DMS114 treated with DMSO at 0.1 percent for 48 hours (cell line): ENCODE measurements around the gene OPN5.

Experiments
- DNase-seq: peaks from one replicate; lab custom pipeline; 2025; ENCODE audit not compliant: unreplicated experiment; lab: John Stamatoyannopoulos, UW

OPN5 gene

GRCh38 chr6:47787620-47788497 is 6.0 kb downstream of the OPN5 start:
- peak; percentile 45 for DNase-seq

DNA sequence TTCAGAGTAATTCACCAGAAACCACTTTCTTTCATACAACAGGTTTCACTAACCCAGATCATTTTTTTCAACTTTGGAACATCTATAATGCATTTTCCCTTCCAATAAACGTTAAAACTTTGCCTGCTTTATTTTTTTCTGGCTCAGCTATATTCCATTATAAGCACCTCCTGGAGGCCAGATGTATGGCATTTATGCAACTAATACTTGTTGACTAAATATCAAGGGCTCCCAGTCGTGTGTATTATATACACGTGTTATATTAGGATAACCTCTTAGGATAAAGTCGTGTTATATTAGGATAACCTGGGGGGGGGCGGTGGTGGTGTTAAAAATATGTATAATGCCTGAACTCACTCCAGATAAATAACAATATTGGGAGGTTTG is 6.7 kb downstream of the OPN5 start:
- no peak for DNase-seq

DNA sequence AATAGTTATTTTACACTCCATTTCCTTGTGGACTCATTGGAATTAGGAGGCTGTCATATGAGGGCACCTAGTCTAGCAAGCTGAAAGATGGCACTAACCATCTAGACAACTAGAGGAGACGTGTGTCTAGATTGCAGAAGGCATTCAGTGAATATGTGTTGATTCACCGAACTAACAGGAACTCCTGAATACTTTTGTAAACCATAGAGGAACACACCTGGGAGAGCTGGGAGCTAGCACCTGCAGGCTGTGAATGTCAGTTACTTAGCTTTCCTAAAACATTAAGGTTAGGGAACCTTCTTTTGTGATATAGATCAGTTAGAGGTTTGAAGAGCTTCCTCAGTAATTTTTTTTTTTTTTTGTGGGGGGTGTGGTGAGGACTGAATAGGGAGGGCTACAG is 7.7 kb downstream of the OPN5 start:
- DNase-seq = no peak

GRCh38 chr6:47792216-47792733 is 10.4 kb downstream of the OPN5 start:
- no peak for DNase-seq

DNA sequence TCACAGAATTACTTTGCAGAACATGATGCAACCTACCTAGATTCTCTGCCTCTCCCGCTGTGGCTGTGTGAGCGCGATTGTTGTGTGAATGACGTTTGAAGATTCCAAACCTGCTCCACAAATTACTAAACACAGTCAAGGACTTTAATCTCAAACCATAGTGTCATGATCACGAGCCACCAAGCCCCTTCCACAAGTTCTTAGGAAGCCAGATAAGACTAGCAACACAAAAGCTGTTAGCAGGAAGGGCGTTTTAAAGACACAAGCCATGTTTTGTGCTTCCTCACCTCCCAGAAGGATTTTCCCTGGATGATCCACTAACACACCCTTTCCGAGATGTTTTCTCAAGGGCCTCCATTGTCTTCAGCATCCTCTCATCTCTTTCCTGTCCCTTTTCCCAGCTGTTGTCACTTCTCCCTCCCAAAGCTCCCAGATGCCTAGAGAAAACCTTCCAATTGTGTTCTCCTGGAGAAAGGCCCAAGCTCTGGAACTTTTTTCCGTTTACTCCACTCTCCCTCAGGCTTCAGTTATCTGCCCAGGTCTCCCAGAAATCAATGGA is 12.8 kb downstream of the OPN5 start:
- no peak for DNase-seq

DNA sequence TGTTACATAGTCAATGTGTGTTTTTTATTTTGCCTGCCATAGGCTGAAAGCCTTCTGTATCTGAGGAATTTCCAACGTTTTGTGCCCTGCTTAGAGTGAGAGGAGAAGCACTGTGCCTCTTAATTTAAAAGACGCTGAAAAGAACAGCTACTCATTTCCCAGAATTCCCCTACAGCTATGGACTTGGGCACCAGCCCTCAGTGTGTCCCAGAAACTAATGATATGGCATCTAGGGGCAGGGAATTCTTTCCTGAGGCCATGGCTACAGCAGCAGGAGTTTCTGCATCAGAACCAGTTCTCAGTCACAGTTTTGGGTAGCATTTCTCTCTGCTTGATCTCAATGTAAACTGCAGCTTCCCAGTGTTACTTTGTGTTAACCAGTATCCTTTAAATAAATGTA is 20.2 kb downstream of the OPN5 start:
- no peak for DNase-seq

- DNase-seq = no peak
These were observed 23.0 kb downstream of the OPN5 start for GRCh38 chr6:47804821-47805220.

GRCh38 chr6:47809873-47810272 is 28.0 kb downstream of the OPN5 start:
- DNase-seq = no peak

DNA sequence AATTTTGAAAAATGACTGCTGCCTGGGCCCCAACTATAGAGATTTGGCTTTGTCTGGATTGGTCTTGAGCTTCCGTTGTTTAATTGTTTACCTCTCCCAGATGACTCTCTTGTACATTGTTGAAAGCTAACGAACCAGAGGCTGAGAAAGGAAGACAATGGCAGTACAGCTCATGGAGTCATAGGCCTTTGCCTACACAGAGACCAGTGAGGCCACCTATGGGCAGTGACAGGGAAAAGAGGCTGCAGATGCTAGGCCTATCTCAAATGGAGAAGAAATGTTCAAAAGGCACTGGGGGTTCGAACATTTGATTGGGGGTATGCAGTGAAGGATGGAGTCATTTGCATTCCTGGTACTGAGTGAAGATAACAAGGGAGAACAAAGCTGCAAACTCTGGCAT is 29.1 kb downstream of the OPN5 start:
- no peak for DNase-seq

GRCh38 chr6:47811443-47811842 is 29.6 kb downstream of the OPN5 start:
- no peak for DNase-seq

DNA sequence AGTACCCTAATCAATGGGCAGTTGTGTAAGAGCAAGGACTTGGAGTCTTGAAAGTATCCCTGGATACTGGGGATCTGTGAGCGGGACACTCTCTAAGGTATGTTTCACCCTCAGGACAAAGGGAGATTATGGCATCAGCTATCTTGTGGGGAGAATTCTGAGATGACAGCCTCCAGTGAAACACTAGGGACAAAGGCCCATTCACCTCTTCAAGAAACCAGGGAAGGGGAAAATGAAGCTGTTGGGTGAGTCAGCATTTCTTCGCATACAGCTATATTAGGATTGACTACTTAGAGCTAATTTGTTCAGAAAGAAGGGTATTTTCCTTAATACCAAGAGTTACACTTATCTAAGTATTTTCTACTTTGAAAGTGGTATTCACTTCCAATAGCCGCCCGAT is 35.9 kb downstream of the OPN5 start:
- no peak for DNase-seq

- no peak for DNase-seq
These were observed 37.6 kb downstream of the OPN5 start for GRCh38 chr6:47819461-47819860.

- no peak for DNase-seq
These were observed 41.2 kb downstream of the OPN5 start for GRCh38 chr6:47822856-47823554.

- no peak for DNase-seq
These were observed 50.7 kb downstream of the OPN5 start for GRCh38 chr6:47832386-47833100.

GRCh38 chr6:47834196-47834595 is 52.4 kb downstream of the OPN5 start:
- DNase-seq = no peak

GRCh38 chr6:47836046-47836445 is 54.2 kb downstream of the OPN5 start:
- DNase-seq = no peak

- no peak for DNase-seq
These were observed 54.8 kb downstream of the OPN5 start for GRCh38 chr6:47836639-47837038.

- no peak for DNase-seq
These were observed 57.8 kb downstream of the OPN5 start for GRCh38 chr6:47839645-47840044.

- DNase-seq = no peak
These were observed 63.0 kb downstream of the OPN5 start for GRCh38 chr6:47844881-47845280.

GRCh38 chr6:47846752-47847151 is 64.9 kb downstream of the OPN5 start:
- no peak for DNase-seq

- DNase-seq = no peak
These were observed 69.3 kb downstream of the OPN5 start for GRCh38 chr6:47851091-47851490.
